Measurements from ENCODE around the gene ROR2.

DNA sequence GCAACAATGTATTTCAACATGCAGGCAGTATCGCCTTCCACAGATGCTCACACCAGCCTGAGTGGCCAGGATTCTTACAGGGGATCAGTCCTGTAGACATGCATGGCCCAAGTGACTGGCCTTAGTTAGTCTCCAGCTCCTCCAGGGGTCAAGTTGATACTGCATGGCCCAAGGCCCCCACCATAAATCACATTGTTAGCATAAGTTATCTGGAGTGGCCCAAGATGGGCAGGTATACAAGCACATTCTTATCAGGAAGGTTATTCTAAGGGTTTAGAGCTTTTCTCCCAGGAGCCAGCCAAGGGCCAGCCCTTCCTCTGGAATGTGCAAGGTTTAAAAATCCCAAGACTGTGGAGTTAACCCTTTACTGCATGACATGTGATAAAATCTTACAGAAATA, 295.5 kb downstream of the ROR2 start:
- TF ChIP-seq, protein P1, sequence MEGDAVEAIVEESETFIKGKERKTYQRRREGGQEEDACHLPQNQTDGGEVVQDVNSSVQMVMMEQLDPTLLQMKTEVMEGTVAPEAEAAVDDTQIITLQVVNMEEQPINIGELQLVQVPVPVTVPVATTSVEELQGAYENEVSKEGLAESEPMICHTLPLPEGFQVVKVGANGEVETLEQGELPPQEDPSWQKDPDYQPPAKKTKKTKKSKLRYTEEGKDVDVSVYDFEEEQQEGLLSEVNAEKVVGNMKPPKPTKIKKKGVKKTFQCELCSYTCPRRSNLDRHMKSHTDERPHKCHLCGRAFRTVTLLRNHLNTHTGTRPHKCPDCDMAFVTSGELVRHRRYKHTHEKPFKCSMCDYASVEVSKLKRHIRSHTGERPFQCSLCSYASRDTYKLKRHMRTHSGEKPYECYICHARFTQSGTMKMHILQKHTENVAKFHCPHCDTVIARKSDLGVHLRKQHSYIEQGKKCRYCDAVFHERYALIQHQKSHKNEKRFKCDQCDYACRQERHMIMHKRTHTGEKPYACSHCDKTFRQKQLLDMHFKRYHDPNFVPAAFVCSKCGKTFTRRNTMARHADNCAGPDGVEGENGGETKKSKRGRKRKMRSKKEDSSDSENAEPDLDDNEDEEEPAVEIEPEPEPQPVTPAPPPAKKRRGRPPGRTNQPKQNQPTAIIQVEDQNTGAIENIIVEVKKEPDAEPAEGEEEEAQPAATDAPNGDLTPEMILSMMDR (conservative IDR thresholded peaks at IDR 0.05; ENCODE audit: low read depth in 2 of 2): no peak
- TF ChIP-seq EZH2 (IDR thresholded peaks at IDR 0.05; ENCODE audit: low read depth, unreplicated experiment): no peak
- no peak for TF ChIP-seq POLR2AphosphoS5 (IDR thresholded peaks at IDR 0.05; ENCODE audit: low read depth)
- no peak for TF ChIP-seq REST (IDR thresholded peaks at IDR 0.05; ENCODE audit: unreplicated experiment)
- no peak for TF ChIP-seq ZNF331 (CRISPR knock-in tag; IDR thresholded peaks at IDR 0.05; ENCODE audit: low read depth)
- TF ChIP-seq ZNF114 (CRISPR knock-in tag; IDR thresholded peaks at IDR 0.05): no peak
- TF ChIP-seq JUNB (IDR thresholded peaks at IDR 0.05; ENCODE audit: unreplicated experiment): no peak
- TF ChIP-seq, protein P2, sequence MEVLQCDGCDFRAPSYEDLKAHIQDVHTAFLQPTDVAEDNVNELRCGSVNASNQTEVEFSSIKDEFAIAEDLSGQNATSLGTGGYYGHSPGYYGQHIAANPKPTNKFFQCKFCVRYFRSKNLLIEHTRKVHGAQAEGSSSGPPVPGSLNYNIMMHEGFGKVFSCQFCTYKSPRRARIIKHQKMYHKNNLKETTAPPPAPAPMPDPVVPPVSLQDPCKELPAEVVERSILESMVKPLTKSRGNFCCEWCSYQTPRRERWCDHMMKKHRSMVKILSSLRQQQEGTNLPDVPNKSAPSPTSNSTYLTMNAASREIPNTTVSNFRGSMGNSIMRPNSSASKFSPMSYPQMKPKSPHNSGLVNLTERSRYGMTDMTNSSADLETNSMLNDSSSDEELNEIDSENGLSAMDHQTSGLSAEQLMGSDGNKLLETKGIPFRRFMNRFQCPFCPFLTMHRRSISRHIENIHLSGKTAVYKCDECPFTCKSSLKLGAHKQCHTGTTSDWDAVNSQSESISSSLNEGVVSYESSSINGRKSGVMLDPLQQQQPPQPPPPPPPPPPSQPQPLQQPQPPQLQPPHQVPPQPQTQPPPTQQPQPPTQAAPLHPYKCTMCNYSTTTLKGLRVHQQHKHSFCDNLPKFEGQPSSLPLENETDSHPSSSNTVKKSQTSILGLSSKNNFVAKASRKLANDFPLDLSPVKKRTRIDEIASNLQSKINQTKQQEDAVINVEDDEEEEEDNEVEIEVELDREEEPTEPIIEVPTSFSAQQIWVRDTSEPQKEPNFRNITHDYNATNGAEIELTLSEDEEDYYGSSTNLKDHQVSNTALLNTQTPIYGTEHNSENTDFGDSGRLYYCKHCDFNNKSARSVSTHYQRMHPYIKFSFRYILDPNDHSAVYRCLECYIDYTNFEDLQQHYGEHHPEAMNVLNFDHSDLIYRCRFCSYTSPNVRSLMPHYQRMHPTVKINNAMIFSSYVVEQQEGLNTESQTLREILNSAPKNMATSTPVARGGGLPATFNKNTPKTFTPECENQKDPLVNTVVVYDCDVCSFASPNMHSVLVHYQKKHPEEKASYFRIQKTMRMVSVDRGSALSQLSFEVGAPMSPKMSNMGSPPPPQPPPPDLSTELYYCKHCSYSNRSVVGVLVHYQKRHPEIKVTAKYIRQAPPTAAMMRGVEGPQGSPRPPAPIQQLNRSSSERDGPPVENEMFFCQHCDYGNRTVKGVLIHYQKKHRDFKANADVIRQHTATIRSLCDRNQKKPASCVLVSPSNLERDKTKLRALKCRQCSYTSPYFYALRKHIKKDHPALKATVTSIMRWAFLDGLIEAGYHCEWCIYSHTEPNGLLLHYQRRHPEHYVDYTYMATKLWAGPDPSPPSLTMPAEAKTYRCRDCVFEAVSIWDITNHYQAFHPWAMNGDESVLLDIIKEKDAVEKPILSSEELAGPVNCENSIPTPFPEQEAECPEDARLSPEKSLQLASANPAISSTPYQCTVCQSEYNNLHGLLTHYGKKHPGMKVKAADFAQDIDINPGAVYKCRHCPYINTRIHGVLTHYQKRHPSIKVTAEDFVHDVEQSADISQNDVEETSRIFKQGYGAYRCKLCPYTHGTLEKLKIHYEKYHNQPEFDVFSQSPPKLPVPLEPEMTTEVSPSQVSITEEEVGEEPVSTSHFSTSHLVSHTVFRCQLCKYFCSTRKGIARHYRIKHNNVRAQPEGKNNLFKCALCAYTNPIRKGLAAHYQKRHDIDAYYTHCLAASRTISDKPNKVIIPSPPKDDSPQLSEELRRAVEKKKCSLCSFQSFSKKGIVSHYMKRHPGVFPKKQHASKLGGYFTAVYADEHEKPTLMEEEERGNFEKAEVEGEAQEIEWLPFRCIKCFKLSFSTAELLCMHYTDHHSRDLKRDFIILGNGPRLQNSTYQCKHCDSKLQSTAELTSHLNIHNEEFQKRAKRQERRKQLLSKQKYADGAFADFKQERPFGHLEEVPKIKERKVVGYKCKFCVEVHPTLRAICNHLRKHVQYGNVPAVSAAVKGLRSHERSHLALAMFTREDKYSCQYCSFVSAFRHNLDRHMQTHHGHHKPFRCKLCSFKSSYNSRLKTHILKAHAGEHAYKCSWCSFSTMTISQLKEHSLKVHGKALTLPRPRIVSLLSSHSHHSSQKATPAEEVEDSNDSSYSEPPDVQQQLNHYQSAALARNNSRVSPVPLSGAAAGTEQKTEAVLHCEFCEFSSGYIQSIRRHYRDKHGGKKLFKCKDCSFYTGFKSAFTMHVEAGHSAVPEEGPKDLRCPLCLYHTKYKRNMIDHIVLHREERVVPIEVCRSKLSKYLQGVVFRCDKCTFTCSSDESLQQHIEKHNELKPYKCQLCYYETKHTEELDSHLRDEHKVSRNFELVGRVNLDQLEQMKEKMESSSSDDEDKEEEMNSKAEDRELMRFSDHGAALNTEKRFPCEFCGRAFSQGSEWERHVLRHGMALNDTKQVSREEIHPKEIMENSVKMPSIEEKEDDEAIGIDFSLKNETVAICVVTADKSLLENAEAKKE (CRISPR knock-in tag; IDR thresholded peaks at IDR 0.05): no peak
- no peak for TF ChIP-seq EZH2phosphoT487 (IDR thresholded peaks at IDR 0.05; ENCODE audit: unreplicated experiment)
- TF ChIP-seq STAT1 (IDR thresholded peaks at IDR 0.05; ENCODE audit: unreplicated experiment): no peak
- TF ChIP-seq CREB1 (CRISPR knock-in tag; IDR thresholded peaks at IDR 0.05; ENCODE audit: low read depth): no peak

Measured in GM23338 (cell line).